Activated CD4-positive, alpha-beta T cell treated with anti-CD3 and anti-CD28 coated beads, Interleukin-2, amount 50 U/mL, for 4 hours (primary cell): ENCODE results near the gene CACNG7.

ENCODE experiments used
- DNase-seq, 2 experiments: peaks; one replicate each; pipeline ENCODE4 v3.0.0-alpha.2; 2020

Gene CACNG7

GRCh38 chr19:53983457-53984289 lies 74.6 kb downstream of the CACNG7 start:
- no peak for DNase-seq

GRCh38 chr19:53985863-53986262 lies 76.8 kb downstream of the CACNG7 start:
- DNase-seq: no peak

- DNase-seq: no peak
Measured at GRCh38 chr19:53988981-53989380, 79.9 kb downstream of the CACNG7 start.

GRCh38 chr19:53989600-53990533 lies 80.8 kb downstream of the CACNG7 start:
- DNase-seq: no peak

- no peak for DNase-seq
Measured at GRCh38 chr19:53991224-53992113, 82.4 kb downstream of the CACNG7 start, which contains the start of gene CACNG6. Gene CACNG6 (plus strand): TSS chr19:53991637. CDS start chr19:53992878, 1,241 bp downstream.

GRCh38 chr19:53992211-53992610 lies 83.1 kb downstream of the CACNG7 start:
- no peak for DNase-seq

- DNase-seq: no peak
Measured at GRCh38 chr19:53992815-53993214, 83.7 kb downstream of the CACNG7 start.

- no peak for DNase-seq
Measured at GRCh38 chr19:53993448-53993847, 84.4 kb downstream of the CACNG7 start.
